Measurements from ENCODE around the gene BRD4.

The BRD4 gene

GRCh38 chr19:15288146-15288963 is 44.0 kb downstream of the BRD4 start:
- peak in 1 of 2 donors; percentile 32 for DNase-seq

DNA sequence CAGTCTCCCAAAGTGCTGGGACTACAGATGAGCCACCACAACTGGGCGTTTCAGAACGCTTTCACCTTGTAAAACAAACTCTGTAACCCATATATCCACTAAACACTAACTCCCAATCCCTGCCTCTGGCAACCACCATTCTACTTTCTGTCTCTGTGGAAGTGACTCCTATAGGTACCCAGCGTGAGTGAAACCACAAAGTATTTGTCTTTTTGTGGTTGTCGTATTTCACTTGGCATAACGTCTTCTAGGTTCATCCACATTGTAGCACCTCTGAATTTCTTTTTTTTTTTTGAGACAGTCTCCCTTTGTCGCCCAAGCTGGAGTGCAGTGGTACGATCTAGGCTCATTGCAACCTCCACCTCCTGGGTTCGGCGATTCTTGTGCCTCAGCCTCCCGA is 44.8 kb downstream of the BRD4 start:
- DNase-seq: no peak

- DNase-seq: no peak
Observed at GRCh38 chr19:15286688-15287365, 45.5 kb downstream of the BRD4 start.

DNA sequence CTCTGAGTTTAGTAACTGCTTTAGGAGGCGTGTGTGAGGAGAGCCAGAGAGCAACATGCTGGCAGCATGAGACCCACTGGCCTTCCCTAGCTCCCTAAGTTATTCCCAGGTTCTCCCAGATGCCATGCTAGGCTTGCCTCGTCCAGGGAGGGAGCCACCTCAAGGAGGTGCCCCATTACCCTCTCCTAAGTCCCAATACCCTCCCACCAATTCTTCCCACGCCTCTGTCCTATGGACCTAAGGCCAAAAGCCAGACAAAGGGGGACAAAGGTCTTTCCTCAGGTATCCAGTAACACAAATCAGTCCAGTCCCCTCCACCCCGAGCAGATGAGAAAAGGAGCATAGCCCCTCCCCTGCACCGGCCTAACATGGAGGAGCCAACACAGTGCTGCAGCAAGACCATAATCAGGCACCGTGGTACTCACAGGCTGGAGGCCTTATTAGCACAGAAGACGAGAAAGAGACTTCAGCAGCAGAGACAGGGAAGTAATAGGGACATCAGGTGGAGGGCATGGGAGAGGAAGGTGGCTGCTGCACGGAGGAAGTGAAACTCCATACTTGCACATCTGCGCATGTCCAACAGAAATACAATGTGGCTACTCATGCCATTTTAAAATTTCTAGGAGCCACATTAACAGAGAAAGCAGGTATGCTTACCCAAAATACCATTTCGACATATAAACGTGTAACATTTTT is 46.3 kb downstream of the BRD4 start:
- peak in 1 of 2 donors; percentile 65 for DNase-seq

DNA sequence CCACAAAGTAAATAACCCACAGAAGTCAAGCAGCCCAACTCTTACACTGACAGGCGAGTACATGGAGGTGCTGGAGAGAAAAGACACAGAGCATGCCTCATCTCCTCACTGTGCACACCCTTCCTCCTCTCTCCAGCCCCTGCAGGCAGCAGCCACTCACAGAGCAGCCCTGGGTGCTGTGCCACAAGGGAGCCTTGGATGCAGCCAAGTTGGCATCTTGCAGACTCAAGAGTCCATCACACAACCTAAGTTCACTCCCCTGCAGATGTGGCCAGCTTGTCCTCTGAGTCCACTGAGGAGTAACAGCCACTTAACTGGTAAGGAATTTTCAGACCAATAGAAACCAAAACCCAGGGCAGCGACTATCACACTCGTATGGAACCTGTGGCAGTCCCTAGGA is 47.4 kb downstream of the BRD4 start:
- DNase-seq: no peak

- no peak for DNase-seq
Observed at GRCh38 chr19:15284091-15284490, 48.2 kb downstream of the BRD4 start.

DNA sequence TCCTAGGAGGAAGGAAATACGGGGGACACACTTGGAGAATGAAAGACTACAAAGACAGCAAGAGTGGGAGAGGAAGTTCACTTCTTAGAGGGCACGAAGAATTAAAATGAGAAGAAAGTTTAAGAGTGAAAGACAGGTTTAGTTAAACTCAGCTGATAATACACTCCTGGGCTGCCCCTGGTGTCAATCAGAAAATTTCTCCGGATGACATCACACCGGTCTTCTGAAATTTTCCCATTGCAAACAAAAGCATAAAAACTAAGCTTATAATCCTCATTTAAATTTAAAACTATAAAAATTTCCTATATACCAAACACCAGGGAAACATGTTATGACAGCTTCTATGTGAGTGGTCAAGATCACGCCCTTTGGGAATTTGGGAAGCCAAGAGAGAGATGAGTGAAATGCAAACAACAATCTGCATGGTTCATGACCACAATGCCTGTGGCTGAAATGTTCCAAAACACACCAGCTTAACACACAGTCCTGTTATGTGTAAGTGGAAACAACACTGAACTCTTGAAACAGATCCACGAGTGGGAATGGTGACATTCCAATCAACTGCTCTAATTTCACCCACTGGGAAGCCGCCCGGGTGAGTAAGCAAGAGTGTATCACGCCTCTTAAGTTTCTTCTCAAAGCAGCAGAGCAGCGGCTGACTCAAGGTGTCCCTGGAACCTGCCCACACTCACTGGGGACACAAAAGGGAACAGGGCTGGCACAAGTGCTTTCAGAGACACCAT is 49.0 kb downstream of the BRD4 start:
- no peak for DNase-seq

- DNase-seq: no peak
Observed at GRCh38 chr19:15282311-15282705, 50.0 kb downstream of the BRD4 start.

DNA sequence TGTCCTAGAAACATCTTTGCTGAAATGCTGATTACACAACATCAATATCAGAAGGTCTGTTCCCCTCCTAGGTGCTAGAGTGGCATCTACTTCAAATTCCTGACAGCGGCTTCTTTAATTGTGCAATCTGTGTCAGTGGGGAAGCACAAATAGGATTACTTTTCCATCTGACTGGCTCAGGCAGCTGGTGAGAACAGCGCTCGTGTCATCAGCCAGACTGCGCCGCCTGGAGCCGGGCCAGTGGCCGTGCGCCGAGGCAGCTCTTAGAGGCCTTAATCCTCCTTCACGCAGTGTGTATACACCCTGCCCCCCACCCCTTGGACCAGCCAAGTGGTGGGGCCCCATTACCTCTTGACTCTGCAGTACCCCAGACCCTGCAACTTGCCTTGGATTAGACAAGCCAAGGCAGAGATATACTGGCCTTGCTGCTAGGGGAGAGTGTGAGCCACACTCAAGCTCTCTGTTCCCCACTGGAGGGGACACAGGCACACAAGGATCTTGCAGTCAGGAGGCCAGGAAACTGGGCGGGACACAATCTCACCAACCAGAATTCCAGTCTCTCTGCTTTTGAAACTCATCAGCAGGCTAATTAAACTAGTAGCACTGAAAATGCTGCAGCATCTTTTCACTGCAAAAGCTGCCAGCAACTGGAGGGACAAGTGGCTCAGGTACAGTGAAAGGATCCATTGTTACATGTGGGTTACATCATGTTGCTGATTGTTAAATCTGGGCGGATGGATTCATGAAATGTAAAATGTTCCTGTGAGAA is 51.2 kb downstream of the BRD4 start:
- no peak for DNase-seq

DNA sequence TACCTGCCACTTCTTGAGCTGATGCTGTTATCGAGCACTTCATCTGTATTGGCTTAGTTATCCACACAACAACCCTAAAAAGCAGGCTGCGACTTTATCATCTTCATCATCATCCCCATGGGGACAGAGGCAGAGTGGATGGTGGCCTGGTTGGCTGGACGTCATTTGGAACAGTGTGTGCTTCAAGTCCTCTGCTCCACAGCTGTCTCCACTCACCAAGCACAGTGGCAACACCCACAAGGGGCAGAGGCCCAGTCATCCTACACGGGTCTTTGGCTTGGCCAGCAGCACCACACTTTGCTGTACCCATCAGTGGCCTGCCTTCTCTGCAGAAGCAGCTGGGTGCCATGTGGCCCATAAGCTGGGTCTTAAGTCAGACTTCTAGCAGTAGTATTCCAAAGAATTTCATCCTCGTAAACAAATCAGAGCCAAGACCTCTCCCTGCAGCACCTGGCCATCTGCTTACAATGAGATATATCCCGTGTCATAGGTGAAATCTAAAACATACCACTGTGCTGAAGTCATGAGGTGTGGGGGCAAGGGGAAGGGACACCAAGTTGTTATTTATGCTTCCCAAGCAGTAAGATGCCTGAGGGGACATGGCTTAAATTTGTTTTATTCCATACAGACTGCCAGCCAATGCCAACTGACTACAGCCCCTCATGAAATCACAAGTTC is 52.2 kb downstream of the BRD4 start:
- DNase-seq: no peak

DNA sequence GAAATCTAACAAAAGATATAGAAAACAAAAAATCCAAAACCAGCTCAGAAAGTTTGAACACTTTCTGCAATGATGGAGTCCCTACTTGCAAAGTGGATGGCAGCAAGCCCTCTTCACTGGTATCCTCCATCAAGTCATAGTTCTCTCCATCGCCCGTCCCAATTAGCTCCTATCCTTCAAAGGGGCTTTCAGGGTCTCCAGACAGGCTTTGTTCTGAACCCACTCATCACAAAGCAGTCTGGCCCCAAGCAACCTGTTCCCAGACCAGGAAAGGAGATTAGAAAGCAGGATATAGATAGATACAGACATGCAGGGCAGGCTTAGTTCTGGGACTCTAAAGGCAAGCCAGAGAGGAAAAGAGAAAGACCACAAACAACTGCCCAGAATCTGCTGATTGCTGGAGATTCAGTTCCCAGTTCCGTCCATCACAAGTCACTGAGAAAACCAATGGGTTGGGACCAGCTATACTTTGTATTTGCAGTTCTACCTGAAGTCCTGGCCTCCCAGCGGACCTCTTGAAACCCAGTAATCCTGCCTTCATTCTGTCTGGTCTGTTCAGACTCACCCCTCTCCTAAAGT is 52.9 kb downstream of the BRD4 start:
- no peak for DNase-seq

DNA sequence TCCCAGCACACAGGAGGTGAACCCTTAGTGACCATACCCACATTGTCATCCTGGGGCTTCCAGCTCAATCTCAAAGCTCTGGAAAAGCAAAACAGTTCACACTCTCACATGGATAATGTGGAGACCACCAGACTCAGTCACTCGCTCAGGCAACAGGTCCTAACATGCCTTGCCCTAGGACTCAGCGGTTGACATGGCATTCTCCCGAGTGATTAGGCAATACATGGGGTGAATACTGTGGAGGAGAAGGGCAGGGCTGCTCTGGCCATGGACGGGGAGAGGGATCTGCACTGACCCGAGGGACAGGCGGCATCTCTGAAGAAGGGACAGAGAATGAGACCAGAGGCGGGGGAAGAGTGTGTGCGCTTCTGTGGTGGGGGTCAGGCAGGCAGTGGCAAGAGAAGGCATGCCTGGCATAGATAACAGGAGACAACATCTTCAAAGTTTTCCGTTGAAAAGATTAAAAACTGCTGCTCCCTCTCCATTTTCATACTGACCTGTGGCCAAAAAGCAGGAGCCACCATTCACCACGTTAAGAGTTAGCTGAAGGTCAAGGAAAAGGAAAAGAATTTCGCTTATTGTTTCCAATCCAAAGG is 55.6 kb downstream of the BRD4 start:
- no peak for DNase-seq

DNA sequence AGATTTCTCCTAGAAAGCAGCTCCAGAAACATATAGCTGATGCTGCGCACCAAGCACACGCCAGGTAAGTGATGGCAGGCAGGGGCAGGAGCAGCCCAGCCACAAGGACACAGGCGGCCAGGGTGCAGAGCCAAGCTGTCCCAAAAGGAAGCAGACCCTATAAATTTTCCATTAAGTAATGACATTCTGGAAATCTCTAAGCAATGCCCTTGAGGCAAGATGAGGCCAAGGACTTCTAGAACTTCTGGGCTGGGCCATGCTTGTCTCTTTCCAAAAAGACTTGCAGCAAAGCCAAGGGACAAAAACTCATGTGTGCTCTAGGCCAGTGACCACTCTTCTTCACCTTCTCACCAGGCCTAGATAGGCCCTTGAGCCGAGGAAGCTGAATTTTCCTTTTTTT is 57.9 kb downstream of the BRD4 start:
- DNase-seq: no peak

DNA sequence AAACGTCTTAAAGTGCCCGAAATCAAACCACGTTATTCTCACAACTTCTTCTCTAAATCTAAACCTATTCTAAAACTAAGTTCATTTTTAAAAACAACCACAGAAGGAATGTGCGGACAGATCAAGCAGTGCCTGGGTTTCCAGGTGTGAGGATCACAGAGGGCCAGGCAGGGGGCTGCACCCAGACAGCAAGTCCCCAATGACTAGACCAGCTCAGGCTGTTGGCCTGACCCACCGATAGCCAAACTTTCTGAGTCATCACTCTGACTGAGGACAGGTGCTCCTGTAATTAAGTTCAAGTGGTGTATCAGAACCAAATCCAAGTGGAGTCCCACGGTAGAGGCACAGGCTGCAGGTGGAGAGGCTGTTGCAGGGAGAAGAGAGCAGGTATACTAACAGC is 62.5 kb downstream of the BRD4 start:
- DNase-seq: no peak

DNA sequence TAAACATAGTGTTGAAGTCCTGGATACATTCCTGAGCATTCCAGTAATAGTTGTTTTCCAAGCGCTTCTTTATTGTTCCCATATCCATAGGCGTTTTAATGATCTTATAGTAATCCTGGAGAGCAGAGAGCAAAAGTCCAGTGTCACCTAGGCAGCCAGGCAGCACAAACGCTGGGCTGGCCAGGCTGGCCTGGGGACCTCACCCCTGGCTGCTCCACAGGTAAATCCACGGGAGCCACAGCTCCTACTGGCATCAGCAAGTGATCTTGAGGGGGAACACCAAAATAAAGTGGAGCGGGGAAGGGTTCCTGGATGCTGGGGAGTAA is 63.4 kb downstream of the BRD4 start:
- DNase-seq: no peak

DNA sequence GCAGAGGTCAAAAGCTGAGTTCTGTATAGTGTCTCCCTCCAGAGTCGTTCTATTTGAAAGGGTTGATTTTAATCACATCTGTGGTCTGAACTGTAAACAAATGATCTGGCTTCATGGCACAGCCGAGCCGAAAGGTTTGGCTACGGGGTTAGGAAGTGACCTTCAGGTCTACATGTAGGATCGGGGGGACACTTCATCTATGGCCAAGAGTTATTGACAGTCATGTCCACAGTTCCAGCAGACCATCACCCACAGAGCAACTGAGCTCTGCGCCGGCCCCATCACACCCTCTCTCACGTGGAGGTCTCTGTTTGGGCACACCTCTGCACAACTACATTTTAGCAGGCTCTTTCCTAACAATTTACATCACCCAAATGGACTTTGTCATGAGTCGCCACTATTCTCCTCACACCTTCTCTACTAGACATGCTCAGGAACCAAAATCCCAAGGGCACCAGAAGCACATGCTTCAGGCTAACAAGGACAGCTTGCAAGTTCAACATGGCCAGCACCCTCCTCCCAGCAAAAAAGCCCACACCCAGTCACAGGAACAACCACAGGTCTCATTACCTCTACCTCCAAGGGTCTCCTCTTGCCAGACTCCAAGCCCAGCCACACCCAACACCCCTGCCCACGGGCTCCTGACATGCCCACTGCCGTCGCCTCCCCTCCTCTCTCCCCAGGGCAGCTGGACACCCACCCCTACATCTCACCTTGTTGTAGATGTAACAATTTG is 64.0 kb downstream of the BRD4 start:
- no peak for DNase-seq

DNA sequence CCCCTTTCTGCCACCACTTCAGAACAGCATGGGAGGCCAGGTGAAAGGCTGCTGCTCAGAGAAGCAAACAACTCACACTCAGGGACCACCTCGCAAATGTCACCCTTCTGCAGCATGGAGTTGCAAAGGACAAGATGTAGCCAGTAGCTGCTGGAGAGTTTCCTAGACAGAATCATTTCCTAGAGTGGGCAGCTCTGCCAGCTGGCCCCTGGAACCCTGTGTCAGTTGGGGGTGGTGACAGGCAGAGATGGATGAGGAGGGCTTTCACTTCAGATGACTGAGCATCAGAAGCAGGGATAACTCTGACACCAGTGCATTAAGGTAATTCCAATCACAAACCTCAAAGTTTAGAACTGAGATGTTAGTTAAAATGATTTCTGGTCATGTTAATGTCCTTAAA is 65.7 kb downstream of the BRD4 start:
- no peak for DNase-seq

- no peak for DNase-seq
Observed at GRCh38 chr19:15265850-15266248, 66.5 kb downstream of the BRD4 start.

- DNase-seq: no peak
Observed at GRCh38 chr19:15265214-15265849, 67.0 kb downstream of the BRD4 start.

GRCh38 chr19:15264933-15265206 is 67.5 kb downstream of the BRD4 start:
- no peak for DNase-seq

Measured in CD4-positive, alpha-beta T cell treated with Interferon alpha-2 for 1 hour (primary cell).